Sciatic nerve (tissue), 2 donors: Measurements from ENCODE around the gene CEP131. TPM values are rescaled to one million over a fixed set of nuclear protein-coding genes. Genes with fewer than 3 reads are reported as not detected.

ENCODE experiments used
- ATAC-seq: fragments of 200-7000 bp; cut with Tn5 transposase; one replicate; pipeline ENCODE4 v1.9.1; 2020; ENCODE audit warnings: mild to moderate bottlenecking, moderate library complexity
- DNase-seq: peaks from one replicate; pipeline ENCODE4 v3.0.0-alpha.2; 2020; ENCODE audit warnings: low spot score
- intact Hi-C: fragments of 100-400 bp; cut with DNase I; formaldehyde crosslinking; loops from one replicate; pipeline ENCODE4 v1.14.2; 2022
- total RNA-seq: library from RNA; stranded (reverse); fragmentation: NEBNext Ultra II Directional; extraction: Animal tissue kit (Norgen Biotek cat#: 25700); gene quantifications from one replicate; pipeline ENCODE4 v1.2.1, GENCODE V29; 2021
- donor health status: DM: no; HTN: no; CAD: no.
- donor health status: DM: no; HTN: no; CAD: no.

CEP131 gene
- total RNA-seq, 1 donor from 2014 or later: 10.1 TPM

GRCh38 chr17:81252987-81253329 lies 30.2 kb upstream of the CEP131 start:
- no peak for ATAC-seq
- no peak for DNase-seq
- intact Hi-C loops: loop anchor here (1.0 to 10.0 kb wide), 2 partner anchors 231 to 352 kb away; no protein-coding TSS in a partner anchor

DNA sequence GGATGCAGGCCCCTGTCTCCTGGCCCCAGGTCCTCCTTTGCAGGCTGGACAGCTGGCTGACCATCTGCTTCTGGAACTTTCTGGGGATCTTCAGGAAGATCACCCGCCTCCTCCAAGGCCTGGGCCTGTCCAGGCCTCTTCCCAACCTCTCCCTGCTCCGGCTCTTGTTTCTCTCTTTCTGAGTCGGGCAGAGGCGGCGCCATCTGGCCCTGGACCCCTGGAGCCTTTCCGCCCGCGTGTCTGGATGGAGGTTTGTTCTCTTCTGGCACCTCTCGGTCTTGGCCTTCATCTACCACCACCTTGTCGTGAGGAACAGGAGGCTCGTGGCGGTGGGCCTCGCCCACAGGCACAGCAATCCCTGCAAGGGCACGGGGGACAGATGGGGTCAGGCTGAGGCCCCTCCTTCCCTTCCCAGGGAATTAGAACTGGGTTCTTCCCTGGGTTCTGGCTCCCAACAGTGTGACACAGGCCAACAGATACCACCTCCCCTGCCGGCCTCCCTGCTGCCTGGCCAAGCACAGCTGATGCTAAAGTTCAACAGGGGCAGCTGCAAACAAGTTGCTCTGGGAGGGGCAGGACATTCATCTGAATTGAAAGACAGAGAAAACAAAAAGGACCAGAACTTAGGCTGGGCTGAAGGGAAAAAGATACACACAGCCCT lies 29.7 kb upstream of the CEP131 start:
- ATAC-seq (no peak), DNase-seq (no peak)
- intact Hi-C loops: loop anchor here (10.0 kb wide), 1 partner anchor 352 kb away; no protein-coding TSS in a partner anchor

GRCh38 chr17:81251709-81252301 lies 29.0 kb upstream of the CEP131 start:
- ATAC-seq (no peak), DNase-seq (no peak)
- intact Hi-C loops: loop anchor here (10.0 kb wide), 1 partner anchor 353 kb away; no protein-coding TSS in a partner anchor

- DNase-seq (no peak), ATAC-seq (no peak)
- intact Hi-C loops: loop anchor here (10.0 kb wide), 1 partner anchor 354 kb away; no protein-coding TSS in a partner anchor
Measured at GRCh38 chr17:81251094-81251708, 28.4 kb upstream of the CEP131 start.

- ATAC-seq (no peak), DNase-seq (no peak)
- intact Hi-C loops: loop anchor here (10.0 kb wide), 1 partner anchor 354 kb away; no protein-coding TSS in a partner anchor
Measured at GRCh38 chr17:81250286-81251093, 27.7 kb upstream of the CEP131 start.

DNA sequence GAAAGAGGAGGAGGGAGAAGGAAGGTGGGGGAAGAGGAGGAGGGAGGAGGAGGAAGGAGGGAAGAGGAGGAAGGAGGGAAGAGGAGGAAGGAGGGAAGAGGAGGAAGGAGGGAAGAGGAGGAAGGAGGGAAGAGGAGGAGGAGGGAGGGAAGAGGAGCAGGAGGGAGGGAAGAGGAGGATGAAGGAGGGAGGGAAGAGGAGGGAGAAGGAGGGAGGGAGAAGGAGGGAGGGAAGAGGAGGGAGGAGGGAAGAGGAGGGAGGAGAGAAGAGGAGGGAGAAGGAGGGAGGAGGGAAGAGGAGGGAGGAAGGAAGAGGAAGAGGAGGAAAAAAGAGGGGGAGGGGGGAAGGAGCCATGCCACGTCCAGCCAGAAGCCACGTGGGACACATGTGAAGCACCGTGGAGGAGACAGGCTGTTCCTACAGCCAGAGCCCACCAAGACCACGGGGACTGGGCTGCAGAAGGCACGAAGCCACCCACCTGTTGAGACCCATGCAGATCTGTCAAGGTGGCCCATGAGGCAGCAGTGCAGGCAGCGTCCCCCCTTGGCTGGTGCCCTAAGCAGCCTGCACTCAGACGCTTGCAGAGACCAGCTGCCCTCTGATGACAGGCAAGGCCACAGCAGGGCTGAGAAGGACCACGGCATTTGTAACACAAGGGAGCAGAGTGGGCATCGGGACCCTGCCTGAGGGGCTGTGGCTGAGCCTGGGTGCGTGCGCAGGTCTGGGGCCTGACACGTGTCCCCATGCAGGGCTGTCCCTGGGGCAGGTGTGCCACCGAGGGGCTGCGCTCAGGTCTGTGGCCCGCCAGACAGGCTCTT lies 26.7 kb upstream of the CEP131 start:
- DNase-seq: no peak
- intact Hi-C loops: loop anchor here (10.0 kb wide), 1 partner anchor 355 kb away; no protein-coding TSS in a partner anchor

GRCh38 chr17:81248649-81249048 lies 25.9 kb upstream of the CEP131 start:
- ATAC-seq (no peak), DNase-seq (no peak)
- intact Hi-C loops: no loop called here

More for the DNA sequence above, 26.7 kb upstream of the CEP131 start:
- ATAC-seq: no peak

DNA sequence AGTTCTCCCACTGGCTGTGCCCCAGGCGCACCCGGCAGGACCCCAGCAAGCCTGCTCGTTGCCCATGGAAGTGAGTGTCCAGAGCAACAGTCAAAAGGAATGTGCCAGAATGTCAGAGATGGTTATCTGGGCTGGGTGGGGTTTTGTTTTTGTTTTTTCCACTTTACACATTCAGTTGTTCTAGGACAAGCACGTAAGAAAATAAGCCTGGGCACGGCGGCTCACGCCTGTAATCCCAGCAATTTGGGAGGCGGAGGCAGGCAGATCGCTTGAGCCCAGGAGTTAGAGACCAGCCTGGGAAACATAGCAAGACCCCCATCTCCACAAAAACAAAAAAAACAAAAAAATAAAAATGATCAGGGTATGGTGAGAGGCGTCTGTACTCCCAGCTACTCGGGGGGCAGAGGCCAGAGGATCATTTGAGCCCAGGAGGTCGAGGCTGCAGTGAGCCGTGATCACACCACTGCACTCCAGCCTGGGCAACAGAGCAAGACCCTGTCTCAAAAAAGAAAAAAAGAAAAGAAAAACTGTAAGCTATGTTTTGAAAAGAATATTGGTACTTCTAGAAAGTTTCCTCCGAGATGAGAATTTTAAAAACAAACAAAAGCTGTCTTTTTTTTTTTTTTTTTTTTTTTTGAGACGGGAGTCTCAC lies 24.7 kb upstream of the CEP131 start:
- ATAC-seq (no peak), DNase-seq (no peak)
- intact Hi-C loops: no loop called here

GRCh38 chr17:81246679-81247338 lies 24.0 kb upstream of the CEP131 start:
- DNase-seq (no peak), ATAC-seq (no peak)
- intact Hi-C loops: no loop called here

GRCh38 chr17:81246343-81246670 lies 23.5 kb upstream of the CEP131 start:
- intact Hi-C loops: no loop called here
- ATAC-seq: peak; percentile 5
- no peak for DNase-seq

- no peak for ATAC-seq
- DNase-seq: no peak
- intact Hi-C loops: no loop called here
Measured at GRCh38 chr17:81245665-81246342, 23.0 kb upstream of the CEP131 start.

- no peak for DNase-seq
- no peak for ATAC-seq
- intact Hi-C loops: no loop called here
Measured at GRCh38 chr17:81245024-81245664, 22.4 kb upstream of the CEP131 start.

DNA sequence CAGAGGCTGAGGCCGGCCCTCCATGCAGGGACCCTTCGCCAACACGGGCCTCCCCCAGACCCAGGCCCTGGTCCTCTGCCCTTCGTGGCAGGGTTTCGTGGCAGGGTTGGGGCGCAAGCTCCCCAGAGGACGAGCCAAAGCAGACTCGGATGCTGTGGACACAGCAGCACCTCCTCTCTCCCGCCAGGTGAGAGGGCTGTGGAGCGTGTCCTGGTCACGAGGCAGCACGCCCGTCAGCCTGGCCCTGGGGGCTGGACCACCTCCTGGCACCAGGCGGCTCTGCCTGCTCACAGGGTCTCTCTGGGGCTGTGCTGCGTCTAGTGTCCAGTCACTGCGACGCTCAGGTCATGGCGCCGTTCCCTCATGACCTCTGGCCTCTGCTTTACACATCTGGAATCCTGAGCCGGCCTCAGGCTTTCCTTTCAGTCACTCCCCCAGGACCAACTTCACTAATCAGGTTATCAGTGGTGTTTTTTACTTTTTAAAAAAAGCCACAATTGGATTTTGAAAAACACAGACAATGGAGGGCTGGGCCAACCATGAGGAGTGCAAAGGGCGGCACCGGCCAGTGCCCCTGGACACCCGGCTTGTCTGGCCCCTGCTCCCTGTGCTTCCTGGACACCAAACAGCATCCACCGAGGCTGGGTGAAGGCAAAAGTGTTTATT lies 21.7 kb upstream of the CEP131 start:
- intact Hi-C loops: no loop called here
- DNase-seq (no peak), ATAC-seq (peak; percentile 10)

DNA sequence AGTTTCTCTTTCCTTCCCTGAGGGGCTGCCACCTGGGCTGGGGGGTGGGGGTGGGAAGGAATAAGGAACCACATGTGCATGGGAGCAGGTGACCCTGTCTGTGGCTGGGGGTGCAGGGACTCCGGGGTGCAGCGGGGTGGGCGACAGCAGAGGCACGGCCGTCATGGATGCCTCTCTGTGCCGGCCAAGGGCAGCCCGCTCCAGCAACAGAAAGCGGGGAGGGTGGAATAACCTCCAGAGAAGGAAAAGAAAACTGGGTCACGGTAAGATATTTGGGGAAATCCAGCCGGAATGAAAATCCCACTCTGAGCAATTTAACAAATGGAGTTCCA lies 20.5 kb upstream of the CEP131 start:
- intact Hi-C loops: no loop called here
- ATAC-seq: no peak
- no peak for DNase-seq

GRCh38 chr17:81242421-81243332 lies 19.9 kb upstream of the CEP131 start:
- DNase-seq (no peak), ATAC-seq (no peak)
- intact Hi-C loops: no loop called here
